Astrocyte of the hippocampus (primary cell): Measurements from ENCODE around the gene SP6.

Experiments used
- DNase-seq: peaks from one replicate; pipeline ENCODE4 v3.0.0; 2011; ENCODE audit warnings: low read depth, low spot score

SP6 gene

GRCh38 chr17:47856830-47857229 is 5.9 kb upstream of the SP6 start:
- DNase-seq: no peak

DNA sequence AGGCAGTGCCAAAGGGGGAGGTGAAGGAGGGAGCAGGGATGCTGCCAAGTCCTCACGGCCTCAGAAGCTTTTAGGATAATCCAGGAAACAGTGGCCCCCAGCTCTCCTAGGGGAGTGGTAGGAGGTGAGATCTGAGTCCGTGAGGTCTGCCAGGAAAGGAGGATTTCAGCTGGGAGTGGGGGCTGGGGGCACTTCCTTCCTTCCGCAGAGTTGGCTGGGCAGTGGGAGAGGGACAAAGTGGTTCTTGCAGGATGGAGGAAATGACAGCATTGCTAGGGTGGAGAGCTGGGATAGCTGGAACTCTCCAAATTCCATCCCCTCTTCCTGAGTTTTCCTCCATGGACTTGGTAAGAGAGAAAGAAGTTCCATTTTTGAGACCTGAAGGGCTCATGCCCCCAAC is 4.8 kb upstream of the SP6 start:
- no peak for DNase-seq

GRCh38 chr17:47853616-47854015 is 2.7 kb upstream of the SP6 start:
- DNase-seq: no peak

DNA sequence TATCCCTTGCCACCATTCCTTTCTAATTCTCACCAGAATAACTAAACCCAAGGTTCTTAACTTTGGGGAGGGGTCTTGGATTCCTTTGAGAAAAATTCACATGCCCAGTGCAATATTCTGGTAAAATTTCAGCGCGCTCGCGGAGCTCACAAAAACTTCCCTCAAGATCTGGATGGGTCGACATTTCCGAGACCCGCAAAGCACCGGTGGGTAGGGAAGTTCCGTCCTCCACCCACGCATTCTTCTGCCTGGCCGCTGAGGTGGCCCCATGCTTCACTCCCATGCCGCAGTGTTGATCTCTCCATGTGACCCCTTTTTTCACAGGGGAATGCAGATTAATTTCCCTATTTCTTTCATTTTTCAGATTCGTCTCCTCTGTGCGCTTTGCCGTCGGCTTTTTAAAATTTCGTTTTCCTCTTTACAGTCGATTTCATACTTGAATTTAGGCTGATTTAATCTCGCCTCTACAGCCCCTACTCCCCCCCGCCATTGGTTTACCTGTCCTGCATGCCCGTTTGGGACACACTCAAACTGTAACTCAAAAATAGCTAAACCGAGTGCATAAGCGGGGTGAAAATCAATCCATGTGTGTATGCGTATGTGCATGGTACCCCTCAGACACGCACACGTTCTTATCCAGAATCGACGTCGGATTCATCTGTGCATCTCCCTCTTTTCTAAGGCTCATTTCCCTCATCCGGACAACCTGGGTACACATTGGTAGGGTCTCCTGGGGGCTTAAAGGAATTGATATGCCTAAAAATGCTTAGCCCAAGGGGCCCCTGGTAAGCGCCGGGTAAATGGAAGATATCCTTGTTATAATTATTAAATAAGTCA is 1.4 kb upstream of the SP6 start:
- DNase-seq: peak; percentile 26

DNA sequence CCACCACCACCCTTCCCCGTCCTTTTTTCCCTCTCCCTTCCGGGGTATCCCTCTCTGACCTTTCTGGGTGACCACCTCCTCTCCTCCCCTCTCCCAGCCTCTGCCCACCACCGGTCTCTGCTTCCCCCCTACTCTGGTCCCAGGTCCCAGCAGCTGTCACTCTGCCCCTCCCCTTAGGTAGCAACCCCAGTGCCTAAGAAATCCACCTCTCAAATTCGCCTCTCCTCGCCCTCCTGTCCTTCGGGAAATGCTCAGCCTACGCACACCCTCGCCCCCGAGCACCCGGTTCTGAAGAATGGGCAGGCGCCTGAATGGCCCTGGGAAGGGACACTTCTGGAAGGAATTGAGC is 775 bp upstream of the SP6 start:
- no peak for DNase-seq

GRCh38 chr17:47850373-47850691 is 631 bp downstream of the SP6 start:
- DNase-seq: no peak

DNA sequence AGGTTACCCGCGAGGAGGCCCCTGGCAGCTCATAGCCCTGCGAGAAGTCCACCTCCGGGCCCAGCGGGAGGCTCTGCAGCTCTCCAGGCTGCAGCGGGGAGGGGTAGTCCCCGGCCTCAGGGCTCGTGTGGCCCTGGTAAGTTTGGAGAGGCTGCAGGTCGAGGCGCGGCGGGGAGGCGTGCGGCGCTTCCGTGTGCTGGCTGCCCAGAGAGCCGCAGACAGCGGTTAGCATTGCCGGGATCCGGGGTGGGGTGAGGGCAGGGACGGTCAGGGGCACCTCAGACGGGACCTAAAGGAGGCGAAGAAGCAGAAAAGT is 2.8 kb downstream of the SP6 start:
- no peak for DNase-seq

- DNase-seq: peak; percentile 45
Observed at GRCh38 chr17:47847341-47848197, 3.4 kb downstream of the SP6 start.

DNA sequence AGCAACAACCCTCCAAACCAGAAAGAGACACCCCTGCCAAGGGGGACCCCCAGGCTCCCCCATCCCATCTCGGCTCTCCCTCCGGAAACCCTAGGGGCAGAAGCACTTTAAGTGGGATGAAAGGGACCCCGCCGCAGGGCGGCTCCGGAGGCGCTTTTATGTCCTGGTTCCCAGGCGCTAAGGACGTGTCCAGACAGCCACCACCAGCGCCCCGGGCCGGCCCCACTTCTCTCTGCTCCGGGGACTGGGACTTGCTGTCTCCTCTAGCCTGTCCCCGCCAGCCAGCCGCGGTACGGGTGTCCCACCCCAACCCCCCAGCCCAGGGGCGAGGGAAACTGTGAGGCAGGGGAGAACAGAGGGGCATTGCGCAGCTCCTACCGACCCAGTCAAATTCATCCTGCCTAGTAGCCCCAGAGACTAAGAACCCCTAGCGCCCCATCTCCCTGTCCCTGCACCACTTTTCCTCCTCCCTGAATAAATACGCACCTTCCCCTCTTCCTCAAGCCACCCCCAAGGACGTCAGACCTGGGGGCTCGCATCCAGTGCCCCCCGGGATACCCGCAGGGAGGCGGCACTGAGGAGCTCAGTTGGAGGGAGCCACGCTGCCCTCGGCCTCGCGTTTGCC is 4.1 kb downstream of the SP6 start:
- no peak for DNase-seq

GRCh38 chr17:47845716-47846075 is 5.3 kb downstream of the SP6 start:
- DNase-seq: no peak

GRCh38 chr17:47844814-47845715 is 5.9 kb downstream of the SP6 start:
- no peak for DNase-seq

DNA sequence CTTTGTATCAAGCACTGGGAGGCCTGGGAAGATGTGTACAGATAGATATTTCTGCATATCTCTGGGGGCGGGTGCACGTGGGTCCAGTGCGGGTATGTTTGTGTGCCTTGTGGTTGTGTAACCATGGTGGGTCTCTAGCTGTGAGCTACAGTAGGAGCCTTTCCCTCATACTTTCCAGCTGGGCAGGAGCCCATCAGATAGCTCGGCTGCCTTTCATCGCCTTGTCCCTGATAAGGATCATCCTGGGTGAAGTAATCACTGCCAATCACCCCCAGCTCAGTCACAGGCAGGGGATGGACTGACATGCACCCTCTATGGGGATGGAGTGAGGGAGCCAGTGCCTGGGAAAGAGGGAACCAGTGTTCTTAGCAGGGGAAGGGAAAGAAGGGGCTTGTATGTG is 6.7 kb downstream of the SP6 start:
- DNase-seq: peak; percentile 50

DNA sequence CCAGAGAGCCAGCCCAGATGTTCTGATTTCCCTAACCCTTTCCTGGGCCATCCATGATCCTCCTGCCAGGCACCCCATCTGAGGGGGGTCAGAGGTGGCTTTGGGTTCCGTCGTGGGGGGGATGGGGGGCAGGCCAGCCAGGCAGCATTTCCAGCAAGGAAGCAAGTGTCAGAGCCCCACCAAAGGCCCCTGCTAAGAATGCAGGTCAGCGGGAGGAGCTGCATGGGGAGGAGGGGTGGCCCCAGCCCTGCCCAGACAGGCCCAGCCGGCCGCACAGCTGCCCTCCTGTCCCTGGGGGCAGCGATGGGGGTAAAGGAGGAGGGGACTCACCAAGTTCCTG is 7.6 kb downstream of the SP6 start:
- no peak for DNase-seq

DNA sequence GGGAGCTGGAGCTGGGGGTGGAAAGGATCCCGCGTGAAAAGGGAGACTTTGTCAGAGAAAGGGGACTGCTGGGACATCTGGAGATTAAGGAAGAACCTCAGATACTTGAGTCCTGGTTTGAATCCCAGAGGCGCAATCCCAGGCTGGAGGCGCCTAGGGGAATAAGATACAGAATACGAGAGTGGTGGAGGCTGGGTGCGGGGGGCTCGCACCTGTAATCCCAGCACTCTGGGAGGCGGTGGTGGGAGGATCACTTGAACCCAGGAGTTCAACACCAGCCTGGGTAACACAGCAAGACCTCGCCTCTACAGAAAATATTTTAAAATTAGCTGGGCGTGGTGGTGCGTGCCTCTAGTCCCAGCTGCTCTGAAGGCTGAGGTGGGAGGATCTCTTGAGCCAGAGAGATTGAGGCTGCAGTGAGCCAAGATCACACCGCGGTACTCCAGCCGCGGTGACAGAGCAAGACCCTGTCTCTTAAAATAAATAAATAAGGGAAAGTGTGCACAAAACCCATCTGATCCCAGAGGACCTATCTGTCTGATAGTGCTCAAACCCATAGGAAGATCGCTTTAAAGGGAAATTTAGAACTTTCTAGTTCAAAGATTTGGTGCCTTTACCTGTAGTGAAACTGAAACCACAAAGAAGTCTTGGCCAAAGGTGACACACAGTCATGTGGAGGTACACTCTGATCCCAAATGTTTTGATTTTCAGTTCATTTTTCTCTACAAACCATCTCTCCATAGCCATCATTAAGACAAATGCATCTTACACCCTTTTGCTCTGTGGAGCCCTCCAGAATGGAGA is 9.3 kb downstream of the SP6 start:
- no peak for DNase-seq

- peak; percentile 95 for DNase-seq
Observed at GRCh38 chr17:47840742-47841487, 10.0 kb downstream of the SP6 start, which contains the start of gene SCRN2. Gene SCRN2, minus strand, starts transcription at chr17:47841273. Its CDS starts 430 bp downstream, at chr17:47840843.

- no peak for DNase-seq
Observed at GRCh38 chr17:47840001-47840741, 10.8 kb downstream of the SP6 start.

DNA sequence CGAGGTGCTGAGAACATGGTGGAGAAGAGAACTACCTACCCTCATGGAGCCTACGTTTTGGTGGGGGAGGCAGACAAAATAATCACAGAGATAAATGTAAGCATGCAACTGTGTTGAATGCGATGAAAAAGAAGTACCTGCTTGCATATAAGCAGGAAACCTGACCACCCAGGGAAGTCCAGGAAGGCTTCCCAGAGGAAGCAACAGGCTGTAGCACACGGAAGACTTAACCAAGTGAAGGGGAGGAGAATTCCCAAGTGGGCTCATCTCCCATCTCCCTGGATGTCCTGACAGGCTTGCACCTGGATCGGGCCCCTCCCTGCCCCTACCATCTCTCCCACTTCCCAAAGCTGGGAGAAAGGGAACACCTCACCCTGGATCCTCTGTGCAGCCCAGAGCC is 11.9 kb downstream of the SP6 start:
- DNase-seq: no peak

- no peak for DNase-seq
Observed at GRCh38 chr17:47838636-47839035, 12.3 kb downstream of the SP6 start.

DNA sequence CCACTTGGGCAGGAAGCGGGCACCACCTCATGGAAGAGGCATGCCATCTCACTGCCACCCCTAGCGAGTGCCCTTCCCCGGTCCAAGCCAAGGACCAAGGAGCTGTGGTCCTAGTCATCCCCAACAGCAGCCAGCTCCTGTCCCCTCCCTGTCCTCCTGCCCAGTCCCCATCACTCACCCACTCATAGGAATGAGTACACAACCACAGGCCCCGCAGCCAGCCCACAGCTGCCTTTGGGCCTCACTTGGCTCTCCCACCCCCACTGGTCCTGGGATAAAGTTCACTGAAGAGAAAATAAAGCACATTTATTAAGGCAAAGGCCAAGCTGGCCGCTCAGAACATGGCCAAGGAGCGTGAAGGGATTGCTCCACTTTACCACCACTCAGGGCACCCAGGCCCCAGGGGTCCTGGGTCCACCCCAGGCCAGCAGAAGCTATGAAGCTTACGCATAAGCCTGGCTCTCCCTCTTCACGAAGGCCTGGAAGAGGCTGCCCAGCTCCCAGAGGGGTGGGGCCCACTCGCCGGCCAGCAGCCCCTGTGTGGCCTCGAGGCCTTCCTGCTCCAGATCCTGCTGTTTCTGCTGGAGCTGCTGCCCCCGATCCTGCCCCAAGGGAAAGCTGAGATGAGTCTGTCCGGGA is 13.4 kb downstream of the SP6 start:
- DNase-seq: peak; percentile 81
